GM18502 (cell line): ENCODE measurements around the gene MTURN.
A peak's percentile ranks its signal among the peaks of the same experiment; 100 is the strongest.
"Not testable (repeated sequence)": the region's sequence is repeated elsewhere in the genome, so short reads cannot be mapped to it uniquely, and the experiment has no call there.

Source experiments
- ATAC-seq: cut with Tn5 transposase; IDR thresholded peaks from one replicate; pipeline ENCODE4 v1.9.1; 2021; ENCODE audit warnings: mild to moderate bottlenecking; ENCODE audit not compliant: unreplicated experiment, poor library complexity

Gene MTURN

DNA sequence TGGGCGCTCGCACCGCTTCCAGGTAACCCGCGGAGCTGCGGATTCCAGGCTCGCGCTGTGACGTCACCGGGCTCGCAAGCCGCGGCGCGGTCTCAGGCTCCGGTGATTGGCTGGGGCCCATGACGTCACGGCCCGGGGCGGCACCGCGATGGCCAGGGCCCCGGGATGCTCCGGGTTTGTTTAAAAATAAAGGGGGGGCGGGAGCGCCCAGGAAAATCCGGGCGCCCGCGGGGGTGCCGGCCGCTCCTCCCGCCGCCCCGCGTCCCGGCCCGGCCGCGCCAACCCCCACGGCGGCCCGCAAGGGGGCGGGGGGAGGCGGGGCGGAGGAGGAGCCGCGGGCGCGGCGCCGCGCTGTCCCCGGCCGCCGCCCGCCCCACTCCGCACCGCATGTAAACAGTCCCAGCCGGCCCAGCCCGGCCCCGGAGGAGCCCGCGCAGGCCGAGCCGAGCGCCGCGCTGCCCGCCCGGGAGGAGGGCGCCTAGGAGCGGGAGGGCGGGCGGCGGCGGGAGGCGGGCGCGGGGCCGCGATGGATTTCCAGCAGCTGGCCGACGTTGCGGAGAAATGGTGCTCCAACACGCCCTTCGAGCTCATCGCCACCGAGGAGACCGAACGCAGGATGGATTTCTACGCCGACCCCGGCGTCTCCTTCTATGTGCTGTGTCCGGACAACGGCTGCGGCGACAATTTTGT lies at the start of gene MTURN:
Gene MTURN, plus strand, starts transcription at position 376 of the 690 bp plus-strand sequence. Its CDS starts 151 bp downstream, at position 527.
- peak; percentile 88 for ATAC-seq

DNA sequence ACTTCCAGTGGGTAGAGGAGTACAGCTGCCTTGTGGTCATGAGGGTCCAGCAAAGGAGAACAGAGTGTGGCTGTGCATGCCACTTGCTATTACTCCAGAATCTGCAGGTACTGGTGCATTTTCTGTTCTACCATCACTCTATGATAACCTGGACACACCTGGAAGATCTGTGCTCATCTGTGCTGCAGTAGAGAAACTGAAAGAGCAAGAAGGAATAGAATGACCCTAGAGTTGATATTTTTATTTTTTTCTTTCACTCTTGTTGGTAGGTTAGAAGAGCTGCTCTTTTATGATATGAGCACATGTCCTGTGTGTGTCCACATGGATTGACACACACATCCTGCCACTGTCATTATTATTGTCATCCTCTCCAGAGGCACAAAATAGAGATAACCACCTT lies 48.3 kb upstream of the MTURN start:
- no peak for ATAC-seq

DNA sequence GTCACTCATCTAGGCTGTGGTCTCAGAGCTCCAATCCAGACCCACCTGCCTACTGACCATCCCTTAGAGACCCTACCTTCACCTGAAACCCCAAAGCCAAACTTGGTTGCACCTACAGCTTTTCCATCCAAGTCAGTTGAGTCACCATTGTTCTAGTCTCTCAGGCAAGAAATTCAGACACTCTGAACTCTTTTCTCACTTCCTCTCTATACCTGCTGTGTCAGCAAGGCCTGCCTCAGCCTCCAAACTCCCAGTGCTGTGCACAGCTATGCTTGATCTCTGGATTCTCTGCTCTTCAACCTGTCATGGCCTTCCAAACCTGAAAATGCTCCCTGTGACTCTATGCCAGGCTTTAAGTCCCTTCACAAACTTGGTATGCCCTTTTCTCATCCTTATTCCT lies 47.4 kb upstream of the MTURN start:
- ATAC-seq: no peak

DNA sequence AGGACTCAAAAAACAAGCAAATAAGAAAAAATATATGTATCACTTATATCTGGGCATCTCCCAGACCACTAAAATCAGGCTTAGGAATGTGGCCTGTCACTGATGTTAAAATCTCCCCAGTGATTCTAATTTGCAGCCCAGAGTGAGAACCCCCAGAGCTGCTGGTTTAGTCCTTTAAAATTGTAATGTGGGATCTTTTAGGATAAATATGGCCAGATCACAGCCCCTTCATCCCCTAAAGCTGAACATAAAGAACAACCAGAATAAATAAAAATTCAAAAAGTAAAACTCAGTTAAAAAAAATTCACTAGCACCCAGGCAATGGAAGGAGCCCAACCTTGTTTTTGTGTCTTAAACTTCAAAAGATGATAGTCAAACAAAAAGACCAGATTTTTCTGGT lies 46.4 kb upstream of the MTURN start:
- ATAC-seq: no peak

DNA sequence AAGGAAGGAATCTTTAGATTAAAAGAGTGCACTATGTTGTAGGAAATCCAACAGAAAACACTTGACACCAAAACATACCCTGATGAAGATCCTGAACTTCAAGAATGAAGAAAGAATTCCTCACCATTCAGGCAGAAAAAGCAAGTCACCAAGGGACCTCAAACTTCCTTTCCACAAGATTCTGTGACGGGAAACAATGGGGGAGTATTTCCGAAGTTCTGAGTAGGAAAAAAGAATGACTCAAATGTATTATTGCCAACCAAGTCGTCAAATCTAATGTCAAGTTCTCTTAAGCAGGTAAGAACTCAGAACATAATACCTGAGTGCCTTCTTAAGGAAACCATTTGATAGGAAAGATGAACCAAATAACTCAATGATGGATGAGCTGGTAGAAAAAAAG lies 44.7 kb upstream of the MTURN start:
- ATAC-seq: no peak

DNA sequence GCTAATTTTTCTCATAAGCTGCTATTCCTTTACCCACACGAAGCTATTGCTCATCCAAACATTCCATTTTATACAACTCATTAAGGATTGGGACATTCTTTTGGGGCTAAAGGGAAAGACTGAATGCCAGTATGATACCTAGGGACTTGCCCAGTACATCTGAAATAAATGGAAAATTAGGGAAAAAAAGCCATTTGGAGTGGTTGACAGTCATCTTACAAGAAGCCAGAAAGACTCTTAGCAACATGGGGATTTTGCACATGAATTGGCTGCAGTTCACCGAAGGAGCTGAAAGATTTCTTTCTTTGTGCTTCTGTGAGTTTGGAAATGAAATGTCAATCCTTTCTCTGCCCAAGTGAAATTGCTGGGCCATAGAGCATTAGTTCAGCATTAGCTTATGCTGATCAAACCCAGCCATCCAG lies 43.3 kb upstream of the MTURN start:
- no peak for ATAC-seq

DNA sequence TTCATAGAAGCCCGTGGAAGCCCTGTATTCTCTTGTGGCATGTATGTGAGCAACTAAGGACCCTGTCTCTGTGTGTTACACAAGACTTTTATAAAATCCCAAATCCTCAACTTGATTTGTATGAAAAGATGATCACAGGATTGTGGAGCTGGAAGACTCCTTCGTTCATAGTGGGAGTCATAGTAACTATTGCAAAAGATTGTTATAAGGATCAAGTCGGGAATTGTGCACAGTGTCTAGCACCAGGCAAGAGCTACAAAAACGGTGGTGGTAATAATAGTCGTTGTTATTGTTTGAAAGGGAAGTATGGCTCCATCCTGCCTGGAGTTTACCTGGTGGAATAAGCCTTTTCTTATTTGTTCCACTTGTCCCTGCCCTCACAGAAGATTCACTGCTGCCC lies 42.8 kb upstream of the MTURN start:
- ATAC-seq: no peak

DNA sequence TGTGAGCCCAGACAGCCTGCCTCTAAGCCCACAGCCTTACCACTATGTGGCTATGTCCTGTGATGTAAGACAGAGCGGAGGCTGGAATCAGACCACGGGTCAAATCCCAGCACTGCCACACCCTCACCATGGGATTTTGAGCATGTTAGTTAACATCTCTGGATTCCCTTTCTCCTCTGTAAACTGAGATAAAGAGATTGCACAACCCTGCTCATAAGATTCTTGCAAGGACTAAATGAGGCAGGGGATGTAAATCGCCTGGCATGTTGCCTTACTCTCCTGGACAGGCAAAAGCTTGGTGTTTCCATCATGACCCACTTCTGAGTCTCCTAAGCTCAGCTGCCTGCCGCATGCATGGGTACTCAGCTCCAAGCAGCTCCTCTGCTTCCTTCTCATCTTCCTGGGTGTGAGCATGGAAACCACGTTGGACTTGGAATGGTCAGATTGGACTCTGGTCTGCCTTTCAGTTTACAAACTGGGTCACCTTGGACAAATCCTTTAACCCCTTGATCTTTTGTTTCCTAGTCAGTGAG lies 41.3 kb upstream of the MTURN start:
- no peak for ATAC-seq

DNA sequence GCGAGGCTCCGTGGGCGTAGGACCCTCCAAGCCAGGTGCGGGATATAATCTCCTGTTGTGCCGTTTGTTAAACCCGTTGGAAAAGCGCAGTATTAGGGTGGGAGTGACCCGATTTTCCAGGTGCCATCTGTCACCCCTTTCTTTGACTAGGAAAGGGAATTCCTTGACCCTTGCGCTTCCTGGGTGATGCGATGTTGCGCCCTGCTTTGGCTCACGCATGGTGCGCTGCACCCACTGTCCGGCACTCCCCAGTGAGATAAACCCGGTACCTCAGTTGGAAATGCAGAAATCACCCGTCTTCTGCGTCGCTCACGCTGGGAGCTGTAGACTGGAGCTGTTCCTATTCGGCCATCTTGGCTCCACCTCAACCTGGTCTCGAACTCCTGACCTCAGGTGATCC lies 36.2 kb upstream of the MTURN start:
- ATAC-seq: not testable (repeated sequence)

DNA sequence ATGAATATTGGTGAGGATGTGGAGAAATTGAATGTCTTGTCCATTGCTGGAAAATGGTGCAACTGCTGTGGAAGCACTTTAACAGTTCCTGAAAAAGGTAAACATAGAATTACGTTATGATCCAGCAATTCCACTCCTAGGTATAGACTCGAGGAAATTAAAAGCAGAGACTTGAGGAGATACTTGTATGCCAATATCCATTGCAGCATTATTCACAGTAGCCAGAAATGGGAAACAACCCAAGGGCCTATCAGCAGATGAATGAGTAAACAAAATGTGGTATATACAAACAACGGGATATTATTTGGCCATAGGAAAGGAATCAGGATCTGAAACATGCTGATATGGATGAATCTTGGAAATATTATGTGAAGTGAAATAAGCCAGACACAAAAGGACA lies 32.5 kb upstream of the MTURN start:
- ATAC-seq: no peak

DNA sequence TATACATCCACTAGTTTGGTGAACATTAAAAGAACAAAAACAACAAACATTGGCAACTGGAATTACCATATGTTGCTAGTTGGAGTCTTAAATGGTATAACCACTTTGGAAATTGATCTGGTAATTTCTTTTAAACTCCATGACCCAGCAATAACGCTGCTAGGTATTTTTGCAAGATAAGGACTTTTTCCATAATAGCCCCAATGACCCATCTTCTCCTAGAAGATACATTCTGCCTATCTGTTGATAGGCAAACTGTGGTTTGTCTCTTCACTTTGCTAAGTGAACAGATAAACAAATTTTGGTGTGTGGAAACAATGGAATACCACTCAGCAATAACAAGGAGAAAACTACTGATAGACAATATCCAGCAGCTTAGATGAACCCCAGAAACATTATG lies 30.6 kb upstream of the MTURN start:
- no peak for ATAC-seq

DNA sequence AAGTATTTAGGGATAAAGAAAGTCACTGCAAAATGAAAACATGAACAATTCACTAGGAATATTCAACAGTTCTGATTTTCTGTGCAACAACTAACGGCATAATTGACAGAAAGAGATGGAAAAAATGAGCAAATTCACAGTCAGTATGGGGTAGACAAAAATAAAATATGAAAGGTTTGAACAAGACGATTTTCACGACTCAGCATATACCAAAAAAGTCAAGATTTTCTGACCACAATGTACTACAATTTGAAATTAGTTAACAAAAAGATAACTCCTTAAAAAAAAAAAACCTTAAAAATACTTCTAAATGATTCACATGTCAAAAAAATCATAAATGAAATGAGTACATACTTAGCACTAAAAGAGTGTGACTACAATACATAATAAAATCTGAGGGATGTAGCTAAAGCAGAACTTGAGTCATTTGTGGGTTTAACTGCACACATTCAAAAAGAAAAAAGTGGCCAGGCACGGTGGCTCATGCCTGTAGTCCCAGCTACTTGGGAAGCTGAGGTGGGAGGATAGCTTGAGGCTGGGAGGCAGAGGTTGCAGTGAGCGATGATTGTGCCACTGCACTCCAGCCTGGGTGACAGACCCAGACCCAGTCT lies 22.6 kb upstream of the MTURN start:
- no peak for ATAC-seq

DNA sequence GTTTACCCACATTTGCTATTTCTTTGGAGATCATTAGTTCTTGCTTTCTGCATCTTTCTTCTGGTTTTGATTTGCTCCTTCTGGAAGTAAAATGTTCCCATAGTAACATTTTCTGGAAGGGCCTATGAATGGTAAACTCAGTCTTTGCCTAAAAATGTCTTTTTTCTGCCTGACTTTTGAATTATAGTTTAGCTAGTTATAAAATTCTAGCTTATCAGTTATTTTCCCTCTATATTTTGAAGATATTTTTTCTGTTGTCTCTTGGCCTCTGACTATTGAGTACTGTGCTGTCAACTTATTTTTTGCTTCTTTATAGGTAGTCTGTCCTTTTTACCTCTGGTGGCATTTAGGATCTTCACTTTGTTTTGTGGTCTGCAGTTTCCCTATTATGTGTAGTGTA lies 21.6 kb upstream of the MTURN start:
- ATAC-seq: no peak

DNA sequence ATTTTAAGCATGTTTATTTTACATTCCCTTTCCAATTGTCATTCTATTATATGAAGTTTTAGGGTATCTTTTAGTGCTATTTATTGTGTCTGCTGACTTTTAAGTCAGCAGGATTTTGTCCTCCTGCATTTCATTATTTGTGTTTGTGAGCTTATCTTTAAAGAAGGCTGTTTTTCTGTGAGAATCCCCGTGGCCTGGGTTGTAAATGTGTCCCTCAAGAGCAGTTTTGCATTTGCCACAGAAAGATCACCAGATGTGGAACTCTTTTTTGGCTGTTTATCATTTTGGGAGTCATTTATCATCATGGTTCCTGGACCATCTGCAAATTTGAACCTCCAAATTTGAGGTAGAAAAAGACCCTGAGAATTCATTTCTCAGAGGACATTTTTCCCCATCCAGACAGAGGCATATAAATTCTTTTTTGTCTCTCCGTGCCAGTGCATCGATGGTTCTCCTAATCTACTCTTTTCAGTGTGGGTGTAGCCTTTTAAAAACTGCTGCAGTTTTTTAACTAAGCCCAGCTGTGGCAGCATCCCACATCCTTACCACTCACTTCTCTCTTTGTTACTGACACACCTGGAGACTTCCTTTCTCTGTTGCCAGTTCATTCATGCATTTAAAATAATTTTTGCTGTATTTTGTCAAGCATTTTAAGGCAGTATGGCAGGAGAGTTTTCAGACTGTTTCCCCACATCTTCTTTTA lies 20.1 kb upstream of the MTURN start:
- ATAC-seq: no peak

DNA sequence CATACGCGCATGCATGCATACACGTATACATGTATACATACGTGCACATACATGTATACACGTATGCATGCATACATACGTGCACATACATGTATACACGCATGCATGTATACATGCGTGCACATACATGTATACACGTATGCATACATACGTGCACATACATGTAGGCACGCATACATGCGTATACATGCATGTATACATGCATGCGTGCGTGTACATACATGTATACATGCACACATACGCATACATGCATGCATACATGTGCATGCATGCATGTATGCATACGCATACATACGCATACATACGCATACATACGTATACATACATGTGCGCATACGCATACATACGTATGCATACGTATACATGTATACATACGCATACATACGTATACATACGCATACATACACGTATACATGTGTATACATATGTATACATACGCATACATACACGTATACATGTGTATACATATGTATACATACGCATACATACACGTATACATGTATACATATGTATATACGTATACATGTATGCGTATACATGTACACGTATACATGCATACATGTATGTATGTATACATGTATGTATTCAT lies 19.0 kb upstream of the MTURN start:
- no peak for ATAC-seq

DNA sequence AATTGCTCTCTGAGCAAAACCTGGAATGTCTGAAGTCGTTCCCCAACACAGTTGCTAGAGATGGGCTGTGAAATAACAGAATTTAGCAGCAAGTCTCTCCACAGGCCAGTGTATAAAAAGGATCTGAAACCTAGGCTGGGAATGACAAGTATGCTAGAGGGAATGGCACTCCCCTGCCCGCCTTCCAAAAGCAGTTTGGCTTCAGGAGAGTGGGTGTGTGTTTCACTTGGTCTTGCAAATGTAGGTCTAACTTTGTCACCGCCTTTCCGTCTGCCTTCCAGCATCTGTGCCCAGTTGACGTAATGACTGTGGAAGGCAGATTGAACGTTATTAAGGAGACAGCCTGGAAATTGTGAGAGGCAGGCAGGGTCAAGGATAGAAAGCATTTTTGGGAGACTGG lies 18.0 kb upstream of the MTURN start:
- no peak for ATAC-seq

DNA sequence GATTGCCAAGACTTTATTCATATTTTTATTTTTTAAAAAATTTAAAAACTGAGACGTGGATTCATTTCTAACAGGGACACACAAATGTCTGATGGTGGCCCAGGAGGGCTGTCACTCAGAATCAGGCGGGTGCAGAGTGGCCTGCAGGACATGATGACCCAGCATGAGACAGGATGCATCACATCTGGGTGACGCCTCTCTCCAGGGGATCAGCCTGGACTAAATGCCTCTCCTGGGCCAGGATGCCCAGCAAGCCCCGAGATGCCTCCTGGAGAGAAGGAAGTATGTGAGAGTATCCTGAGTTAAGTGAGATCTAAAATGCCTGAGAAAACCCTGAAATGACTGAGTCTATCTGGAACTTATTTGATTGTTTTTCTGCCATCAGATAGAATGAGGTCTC lies 16.9 kb upstream of the MTURN start:
- ATAC-seq: no peak

DNA sequence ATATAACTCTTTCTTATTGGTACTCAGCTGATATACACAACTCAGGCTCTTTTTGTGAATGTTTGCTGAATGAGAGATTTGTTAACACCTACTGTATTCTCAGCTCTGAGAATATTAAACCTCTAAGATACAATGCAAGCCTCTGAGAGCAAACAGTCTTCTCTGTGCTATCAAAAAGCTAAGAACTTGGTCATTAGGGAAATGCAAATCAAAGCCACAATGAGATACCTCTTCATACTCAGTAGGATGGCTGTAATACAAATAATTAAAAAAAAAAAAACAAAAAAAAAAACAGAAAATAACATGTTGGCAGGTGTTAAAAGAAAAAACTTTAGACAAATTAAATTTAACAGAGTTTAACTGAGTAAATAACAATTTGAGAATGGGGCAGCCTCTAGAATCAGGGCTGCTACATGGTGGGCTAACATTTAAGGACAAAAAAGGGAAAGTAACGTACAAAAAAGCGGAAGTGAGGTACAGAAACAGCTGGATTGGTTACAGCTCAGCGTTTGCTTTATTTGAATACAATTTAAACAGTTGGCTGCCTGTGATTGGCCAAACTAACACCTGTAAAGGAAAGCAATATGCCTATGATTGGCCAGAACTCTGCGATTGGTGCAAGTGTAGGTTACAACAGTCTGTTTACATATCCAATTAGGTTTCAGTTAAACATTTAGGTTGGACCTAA lies 14.8 kb upstream of the MTURN start:
- ATAC-seq: no peak

DNA sequence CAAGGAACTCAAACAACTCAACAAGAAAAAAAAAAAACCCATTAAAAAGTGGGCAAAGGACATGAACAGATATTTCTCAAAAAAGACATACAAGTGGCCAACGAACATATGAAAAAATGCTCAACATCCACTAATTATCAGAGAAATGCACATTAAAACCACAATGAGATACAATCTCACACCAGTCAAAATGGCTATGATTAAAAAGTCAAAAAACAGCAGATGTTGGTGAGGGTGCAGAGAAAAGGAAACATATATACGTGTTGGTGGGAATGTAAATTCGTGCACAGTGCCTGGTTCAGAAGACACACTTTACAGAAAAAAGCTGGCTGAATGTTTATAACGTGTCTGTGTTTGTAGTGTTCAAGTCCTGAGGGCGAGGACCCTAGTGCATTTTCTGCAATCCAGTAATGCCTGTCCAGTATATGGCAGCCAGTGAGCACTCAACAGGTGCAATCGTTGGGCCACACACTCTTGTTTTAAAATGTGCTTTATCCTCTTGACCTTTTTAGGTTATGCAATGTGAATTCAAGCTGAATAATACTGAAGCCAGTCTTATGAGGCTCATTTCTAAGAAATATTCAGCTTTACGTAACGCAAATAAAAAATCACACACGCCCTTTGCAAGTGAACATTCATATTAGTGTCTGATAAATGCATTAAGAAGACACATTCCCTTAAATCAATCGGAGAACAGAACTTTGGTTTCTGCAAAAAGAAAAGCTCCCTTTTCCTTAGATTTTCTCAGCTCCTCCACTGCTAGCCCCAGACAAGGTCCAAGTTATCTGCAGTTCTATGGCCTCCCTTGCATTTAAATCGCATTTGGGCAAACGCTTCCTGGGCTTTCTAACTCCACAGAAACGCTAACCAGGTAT lies 813 bp upstream of the MTURN start:
- no peak for ATAC-seq
